GM21717 (cell line): Measurements from ENCODE around the gene LANCL3.

Source experiments
- ATAC-seq: cut with Tn5 transposase; IDR thresholded peaks from one replicate; pipeline ENCODE4 v1.9.1; 2021; ENCODE audit warnings: mild to moderate bottlenecking, moderate library complexity; ENCODE audit not compliant: unreplicated experiment

Gene LANCL3

DNA sequence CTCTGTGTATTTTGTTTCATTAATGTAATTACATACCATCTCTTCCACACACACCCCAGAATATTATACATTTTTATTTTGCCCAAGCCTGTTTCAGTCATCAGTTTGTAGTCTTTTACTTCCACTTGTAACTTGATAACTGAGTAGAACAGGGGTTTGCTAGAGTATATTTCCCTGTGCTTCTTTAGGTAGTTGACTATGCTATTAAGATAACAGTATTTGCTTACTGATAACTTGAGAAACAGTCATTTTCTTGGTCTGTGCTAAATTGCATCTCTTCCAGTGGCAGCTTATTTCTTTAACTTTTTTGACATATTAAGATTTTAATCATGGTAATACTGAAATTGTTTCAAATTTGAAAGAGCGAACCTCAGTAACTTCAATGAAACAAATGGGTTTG is 107.1 kb downstream of the LANCL3 start:
- no peak for ATAC-seq

DNA sequence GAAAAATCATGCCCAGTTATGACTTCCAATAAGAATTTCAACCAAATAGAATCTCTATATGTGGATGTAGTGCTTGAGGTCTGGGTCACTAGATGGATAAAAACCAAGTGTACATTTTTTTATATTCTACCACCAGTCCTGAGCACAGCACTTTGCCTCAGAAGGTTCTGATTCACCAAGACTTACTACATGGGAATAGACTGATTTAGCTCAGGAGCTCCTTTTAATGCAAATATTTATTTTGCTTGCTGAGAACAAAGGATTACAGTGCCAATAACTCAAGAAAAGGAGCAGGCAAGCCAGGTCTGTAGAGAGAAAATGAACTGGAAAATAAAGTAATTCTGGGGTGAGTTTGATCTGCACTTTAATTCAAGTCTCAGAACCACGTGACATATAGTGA is 107.8 kb downstream of the LANCL3 start:
- ATAC-seq = no peak

GRCh38 chrX:37679888-37680287 is 108.4 kb downstream of the LANCL3 start:
- no peak for ATAC-seq

DNA sequence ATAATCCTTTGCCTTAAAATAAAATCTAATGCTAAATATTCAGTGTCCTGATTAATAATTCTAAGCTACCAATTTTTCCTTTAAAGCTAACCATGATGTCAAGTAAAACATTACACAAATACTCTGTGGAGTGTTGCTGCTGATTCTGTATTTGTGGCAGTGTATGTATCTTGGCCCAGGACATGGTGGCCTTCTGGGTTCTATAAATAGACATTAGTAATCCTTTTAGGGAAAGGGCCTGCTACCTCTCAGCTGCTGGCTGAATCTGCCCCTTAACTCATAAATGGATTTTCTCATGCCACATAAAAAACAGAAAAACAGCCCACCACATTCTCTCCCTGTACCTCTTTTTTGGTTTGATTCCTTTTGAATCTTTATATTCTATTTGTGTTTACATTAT is 113.0 kb downstream of the LANCL3 start:
- no peak for ATAC-seq

DNA sequence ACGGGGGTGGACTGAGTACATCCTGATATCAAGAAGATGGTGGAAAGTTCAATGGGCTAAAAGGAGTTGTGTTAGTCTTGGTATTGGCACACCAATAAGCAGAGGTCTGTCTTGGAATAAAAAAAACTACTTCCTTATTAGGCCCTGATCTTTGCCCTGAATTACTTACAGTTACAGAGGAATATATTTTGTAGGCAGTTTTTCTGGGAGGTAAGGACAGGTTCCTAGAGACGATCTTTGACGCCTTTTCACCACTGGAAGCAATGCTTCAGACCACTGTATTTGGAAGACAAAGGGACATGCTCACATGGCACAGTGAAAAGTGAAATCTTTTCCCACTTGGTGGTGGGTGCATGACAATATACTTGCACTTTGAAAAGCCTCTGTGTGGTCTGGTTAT is 113.5 kb downstream of the LANCL3 start:
- ATAC-seq = no peak

GRCh38 chrX:37685381-37686359 is 114.2 kb downstream of the LANCL3 start, which contains the start of gene XK:
Gene XK (plus strand): TSS chrX:37685791. CDS start chrX:37685962, 171 bp downstream.
- ATAC-seq = peak; percentile 59

DNA sequence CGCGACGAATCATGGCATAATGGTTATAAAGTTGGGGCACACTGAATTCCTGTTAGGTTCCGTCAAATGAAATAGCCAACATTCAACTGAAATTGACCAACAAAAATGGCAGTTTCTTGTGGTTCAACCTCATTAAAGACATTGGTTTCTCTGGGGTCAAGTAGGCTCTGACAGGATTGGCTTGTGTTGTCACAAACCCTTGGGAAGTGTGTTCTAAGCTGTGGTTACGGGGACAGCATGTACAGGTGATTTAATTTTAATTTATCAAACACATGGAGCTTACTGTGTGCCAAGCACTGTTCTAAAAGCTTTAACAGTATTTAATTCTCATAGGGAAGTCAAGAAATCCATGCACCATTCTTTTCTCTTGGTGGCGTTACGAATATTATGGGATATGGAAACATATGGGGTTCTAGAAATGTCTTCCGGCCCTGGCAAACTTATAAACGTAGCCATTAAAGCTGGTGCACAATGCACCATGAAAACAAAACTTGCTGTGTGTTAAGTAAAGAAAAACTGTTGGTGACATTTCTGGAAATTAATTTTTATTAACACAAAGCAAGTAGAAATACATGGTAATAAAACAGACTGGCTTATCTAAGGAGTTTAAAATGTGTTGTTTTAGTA is 115.0 kb downstream of the LANCL3 start:
- no peak for ATAC-seq

GRCh38 chrX:37686996-37687395 is 115.5 kb downstream of the LANCL3 start:
- no peak for ATAC-seq

GRCh38 chrX:37690119-37690518 is 118.7 kb downstream of the LANCL3 start:
- no peak for ATAC-seq

- no peak for ATAC-seq
Measured at GRCh38 chrX:37692918-37693317, 121.5 kb downstream of the LANCL3 start.

DNA sequence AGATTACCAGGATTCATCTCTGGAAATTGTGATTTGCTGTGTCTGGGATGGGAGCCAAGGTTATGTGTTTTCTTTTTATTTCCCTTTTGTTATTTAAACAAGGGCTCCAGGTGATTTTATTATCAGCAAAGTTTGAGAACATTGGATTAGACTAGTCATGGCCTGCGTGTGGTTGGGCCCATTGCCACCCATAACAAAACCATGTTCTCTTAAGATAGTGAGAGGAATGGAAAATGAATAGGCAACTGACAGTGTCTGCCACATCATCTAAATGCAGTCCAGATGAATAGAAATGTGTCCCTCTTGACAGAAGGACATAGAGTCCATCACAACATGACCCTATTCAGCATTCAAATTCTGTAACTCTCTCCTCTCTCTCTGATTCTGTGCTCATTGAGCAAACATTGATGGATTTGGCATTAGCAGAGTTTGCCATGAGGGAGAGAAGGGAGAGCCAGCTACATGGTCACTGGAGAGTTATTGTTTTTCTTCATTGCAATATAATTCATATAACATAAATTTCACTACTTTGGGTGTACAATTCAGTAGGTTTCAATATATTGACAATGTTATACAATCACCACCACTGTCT is 125.8 kb downstream of the LANCL3 start:
- ATAC-seq = no peak

DNA sequence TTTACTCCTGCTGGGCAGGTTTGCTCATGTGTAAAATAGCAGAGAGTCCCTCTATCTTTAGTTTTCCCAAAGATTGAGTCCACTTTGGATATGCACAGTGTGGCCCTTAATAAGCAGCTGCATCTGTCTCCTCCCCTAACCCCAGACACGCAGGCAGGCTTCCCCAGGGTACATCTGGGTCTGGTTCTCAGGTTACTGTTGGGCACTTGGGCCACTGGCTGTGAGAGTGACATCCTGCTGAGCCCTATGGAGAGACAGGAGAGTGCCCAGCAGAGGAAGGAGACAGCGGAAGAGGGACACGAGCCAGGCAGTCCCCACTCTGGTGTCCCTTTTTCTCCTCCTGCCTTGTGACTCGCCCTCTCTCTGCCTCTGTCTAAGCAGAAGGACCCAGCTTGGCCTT is 130.1 kb downstream of the LANCL3 start:
- no peak for ATAC-seq

DNA sequence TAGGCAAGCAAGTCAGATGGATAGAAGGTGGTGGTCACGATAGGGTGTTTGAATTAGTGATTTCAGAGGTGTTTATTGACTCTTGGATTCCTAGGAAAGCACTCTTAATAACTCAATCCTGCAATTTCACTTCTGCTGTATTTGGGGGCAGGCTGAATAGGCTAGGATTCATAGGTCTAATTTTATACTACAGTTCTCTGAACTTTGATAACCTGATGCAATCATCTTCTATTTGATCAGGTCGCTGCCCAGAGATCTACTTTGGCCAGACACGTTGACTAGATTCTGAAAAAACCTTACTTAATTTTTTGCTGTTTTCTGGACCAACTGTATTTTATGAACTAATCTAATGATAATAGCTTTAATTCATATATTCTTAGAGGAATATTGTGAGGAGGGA is 140.5 kb downstream of the LANCL3 start:
- no peak for ATAC-seq

GRCh38 chrX:37712458-37712857 is 141.0 kb downstream of the LANCL3 start:
- no peak for ATAC-seq

DNA sequence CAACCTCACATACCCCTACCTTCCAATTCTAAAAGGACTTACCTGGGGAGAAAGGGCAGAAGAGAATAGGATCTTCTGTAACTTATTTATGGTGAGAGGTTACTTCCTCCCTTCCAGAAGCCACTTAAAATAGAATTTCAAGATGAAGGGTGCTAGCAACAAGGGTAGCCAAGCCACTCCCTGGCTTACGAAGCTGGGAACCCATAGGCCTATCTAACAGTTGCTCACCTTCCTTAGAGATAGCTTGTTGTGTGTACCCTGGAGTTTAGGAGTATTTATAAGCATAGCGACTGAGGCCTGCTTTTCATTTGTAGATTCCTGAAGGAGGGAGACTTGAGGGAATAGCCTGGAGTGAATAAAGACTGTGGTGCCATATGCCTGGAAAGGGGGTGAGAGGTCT is 143.0 kb downstream of the LANCL3 start:
- ATAC-seq = no peak

DNA sequence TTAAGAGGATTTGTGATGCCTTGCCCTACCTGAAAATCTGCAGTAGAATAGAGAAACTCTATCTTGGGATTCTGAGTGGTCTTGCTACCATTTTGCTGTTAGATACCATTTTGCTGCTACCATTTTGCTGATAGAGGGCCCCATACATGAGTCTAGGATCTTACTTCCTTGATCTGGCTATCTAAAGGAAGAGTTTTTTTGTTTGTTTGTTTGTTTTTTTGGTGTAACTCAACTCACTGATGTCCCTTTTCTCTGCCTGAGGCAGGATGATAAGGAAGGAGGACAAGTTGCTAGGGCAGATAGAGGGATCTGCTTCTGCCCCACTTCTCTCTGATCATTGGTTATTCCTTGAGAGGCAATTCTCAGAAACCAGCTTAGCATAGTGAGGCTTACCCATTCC is 145.1 kb downstream of the LANCL3 start:
- no peak for ATAC-seq

- no peak for ATAC-seq
Measured at GRCh38 chrX:37717708-37718107, 146.2 kb downstream of the LANCL3 start.

GRCh38 chrX:37722595-37722994 is 151.1 kb downstream of the LANCL3 start:
- ATAC-seq = no peak

DNA sequence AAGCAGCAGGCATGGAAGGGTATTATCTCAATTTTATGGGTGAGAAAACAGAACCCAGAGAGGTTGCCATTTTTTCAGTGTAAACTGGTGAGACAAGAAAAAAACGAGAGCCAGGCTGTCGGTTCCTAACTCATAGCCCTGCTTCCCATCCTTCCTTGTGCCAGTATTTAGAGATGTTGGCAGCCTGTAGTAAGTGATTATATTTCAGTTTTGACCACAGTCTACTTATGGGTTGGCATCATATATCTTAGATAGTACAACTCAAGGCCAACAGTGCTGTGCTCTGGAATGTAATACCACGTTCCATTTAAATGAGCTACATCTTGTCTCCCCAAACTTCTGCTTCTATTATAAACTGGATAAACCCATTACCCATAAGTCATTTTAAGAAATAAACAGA is 154.9 kb downstream of the LANCL3 start:
- no peak for ATAC-seq
